ENCODE measurements around the gene SNRNP40. TPM values are rescaled to one million over a fixed set of nuclear protein-coding genes. Genes with fewer than 3 reads are reported as not detected.

The SNRNP40 gene
- total and polyA plus RNA-seq, 10 of the 15 experiments (the other 5 are each of a cell fraction or from before 2014, with no cell fraction given), result 34.9 to 212 (median 115) TPM

- TF ChIP-seq, protein P1, sequence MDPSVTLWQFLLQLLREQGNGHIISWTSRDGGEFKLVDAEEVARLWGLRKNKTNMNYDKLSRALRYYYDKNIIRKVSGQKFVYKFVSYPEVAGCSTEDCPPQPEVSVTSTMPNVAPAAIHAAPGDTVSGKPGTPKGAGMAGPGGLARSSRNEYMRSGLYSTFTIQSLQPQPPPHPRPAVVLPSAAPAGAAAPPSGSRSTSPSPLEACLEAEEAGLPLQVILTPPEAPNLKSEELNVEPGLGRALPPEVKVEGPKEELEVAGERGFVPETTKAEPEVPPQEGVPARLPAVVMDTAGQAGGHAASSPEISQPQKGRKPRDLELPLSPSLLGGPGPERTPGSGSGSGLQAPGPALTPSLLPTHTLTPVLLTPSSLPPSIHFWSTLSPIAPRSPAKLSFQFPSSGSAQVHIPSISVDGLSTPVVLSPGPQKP (IDR thresholded peaks at IDR 0.05; ENCODE audit: low read depth, low read length), result no peak
- TF ChIP-seq, protein P2, sequence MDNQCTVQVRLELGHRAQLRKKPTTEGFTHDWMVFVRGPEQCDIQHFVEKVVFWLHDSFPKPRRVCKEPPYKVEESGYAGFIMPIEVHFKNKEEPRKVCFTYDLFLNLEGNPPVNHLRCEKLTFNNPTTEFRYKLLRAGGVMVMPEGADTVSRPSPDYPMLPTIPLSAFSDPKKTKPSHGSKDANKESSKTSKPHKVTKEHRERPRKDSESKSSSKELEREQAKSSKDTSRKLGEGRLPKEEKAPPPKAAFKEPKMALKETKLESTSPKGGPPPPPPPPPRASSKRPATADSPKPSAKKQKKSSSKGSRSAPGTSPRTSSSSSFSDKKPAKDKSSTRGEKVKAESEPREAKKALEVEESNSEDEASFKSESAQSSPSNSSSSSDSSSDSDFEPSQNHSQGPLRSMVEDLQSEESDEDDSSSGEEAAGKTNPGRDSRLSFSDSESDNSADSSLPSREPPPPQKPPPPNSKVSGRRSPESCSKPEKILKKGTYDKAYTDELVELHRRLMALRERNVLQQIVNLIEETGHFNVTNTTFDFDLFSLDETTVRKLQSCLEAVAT (IDR thresholded peaks at IDR 0.05), result no peak
- TF ChIP-seq TCF7 (IDR thresholded peaks at IDR 0.05; ENCODE audit: borderline replicate concordance) (no peak), CBFB (IDR thresholded peaks at IDR 0.05; ENCODE audit: low read depth) (no peak), SIX5 (IDR thresholded peaks at IDR 0.05; ENCODE audit: low read depth, low read length, severe bottlenecking) (no peak), FOS (IDR thresholded peaks at IDR 0.05; ENCODE audit: borderline replicate concordance, extremely low read depth, insufficient read length) (no peak), POLR2AphosphoS5 (IDR thresholded peaks at IDR 0.05; ENCODE audit: low read length) (no peak), RUNX3 (IDR thresholded peaks at IDR 0.05; ENCODE audit: low read length) (no peak), SMAD1 (IDR thresholded peaks at IDR 0.05; ENCODE audit: low read depth, partially characterized antibody) (no peak)
- TF ChIP-seq, protein P3, sequence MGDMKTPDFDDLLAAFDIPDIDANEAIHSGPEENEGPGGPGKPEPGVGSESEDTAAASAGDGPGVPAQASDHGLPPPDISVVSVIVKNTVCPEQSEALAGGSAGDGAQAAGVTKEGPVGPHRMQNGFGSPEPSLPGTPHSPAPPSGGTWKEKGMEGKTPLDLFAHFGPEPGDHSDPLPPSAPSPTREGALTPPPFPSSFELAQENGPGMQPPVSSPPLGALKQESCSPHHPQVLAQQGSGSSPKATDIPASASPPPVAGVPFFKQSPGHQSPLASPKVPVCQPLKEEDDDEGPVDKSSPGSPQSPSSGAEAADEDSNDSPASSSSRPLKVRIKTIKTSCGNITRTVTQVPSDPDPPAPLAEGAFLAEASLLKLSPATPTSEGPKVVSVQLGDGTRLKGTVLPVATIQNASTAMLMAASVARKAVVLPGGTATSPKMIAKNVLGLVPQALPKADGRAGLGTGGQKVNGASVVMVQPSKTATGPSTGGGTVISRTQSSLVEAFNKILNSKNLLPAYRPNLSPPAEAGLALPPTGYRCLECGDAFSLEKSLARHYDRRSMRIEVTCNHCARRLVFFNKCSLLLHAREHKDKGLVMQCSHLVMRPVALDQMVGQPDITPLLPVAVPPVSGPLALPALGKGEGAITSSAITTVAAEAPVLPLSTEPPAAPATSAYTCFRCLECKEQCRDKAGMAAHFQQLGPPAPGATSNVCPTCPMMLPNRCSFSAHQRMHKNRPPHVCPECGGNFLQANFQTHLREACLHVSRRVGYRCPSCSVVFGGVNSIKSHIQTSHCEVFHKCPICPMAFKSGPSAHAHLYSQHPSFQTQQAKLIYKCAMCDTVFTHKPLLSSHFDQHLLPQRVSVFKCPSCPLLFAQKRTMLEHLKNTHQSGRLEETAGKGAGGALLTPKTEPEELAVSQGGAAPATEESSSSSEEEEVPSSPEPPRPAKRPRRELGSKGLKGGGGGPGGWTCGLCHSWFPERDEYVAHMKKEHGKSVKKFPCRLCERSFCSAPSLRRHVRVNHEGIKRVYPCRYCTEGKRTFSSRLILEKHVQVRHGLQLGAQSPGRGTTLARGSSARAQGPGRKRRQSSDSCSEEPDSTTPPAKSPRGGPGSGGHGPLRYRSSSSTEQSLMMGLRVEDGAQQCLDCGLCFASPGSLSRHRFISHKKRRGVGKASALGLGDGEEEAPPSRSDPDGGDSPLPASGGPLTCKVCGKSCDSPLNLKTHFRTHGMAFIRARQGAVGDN (IDR thresholded peaks at IDR 0.05), result no peak
Observed at GRCh38 chr1:31230378-31230777, 66.2 kb downstream of the SNRNP40 start (continued).

Data from GM12878 (cell line).